NK-92 (cell line): Measurements from ENCODE around the gene CASQ2.

ENCODE experiments used
- DNase-seq: peaks from one replicate; lab custom pipeline; 2025; ENCODE audit not compliant: unreplicated experiment; lab: John Stamatoyannopoulos, UW

The CASQ2 gene

DNA sequence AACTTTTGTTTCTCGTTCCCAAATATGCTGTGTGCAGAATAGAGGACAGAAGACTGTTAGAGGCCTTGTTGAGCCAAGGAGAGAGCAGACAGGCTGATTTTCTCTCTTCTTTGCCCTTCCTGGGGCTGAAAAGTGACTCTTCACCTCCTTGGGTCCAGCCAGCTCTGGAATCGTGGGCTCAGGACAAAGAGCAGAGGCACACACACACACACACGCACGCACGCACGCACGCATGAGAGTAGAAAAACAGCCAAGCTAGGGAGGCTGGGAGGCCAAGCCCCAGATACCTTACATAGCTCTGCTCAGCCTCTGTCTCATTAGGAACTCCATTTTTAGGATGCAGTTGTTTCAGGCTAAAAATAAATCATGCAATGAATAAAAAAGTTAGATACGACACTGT is at the start of gene CASQ2:
TSS of gene CASQ2 (minus strand) at position 166 of the 400 bp plus-strand sequence. CDS start 173 bp downstream, outside the sequence.
- no peak for DNase-seq

DNA sequence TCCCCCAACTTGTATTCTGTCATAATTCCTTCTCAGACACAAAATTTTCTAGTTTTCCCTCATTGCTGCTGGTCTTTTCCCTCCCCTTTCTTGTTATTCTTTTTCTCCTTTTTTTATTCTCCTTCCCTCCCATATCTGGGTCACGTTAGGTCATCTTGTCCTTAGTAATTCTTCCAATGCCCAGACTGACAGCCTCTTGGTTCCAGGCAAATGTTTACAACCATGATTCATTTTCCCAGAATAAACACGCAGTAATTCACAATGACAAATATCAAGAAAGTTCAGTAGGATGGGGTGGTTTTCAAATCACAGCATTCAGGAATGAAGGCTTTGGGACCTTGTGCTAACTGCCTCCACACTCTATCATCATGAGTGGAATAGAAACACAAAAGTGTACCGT is 47.2 kb upstream of the CASQ2 start:
- DNase-seq: no peak

GRCh38 chr1:115814685-115815398 is 46.3 kb upstream of the CASQ2 start:
- no peak for DNase-seq

- no peak for DNase-seq
Observed at GRCh38 chr1:115813727-115814126, 45.2 kb upstream of the CASQ2 start.

DNA sequence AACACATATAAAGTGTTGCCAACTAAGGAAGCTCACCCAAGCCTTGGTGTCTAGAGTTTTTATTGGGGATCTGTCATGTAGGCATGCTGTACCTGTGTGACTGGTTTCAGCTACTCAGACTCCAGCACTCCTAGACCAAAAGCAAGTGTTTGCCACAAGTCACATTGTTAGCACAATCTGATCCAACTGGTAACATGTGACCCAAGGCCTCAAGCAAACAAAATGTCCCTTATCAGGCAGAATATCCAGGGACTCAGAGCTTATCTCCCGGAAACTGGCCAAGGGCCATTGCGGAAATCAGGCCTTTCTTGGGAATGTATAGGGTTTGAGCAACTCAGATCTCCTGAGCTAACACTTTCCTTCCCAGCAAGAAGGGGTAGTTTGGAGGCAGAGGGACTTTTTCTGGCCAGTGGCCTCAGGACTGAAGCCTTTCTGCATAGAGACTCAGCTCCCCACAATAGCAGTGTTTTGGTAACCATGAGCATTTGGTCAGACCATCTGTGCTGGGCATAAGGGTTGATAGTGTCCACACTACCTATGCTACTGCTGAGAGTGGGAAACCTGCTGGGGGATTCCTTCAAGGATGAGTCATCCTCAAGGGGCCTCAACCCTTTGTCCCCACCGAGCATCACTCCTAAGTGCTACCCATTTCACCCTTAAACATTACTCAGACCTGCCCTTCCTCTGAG is 42.8 kb upstream of the CASQ2 start:
- DNase-seq: no peak

- no peak for DNase-seq
Observed at GRCh38 chr1:115810609-115811008, 42.1 kb upstream of the CASQ2 start.

DNA sequence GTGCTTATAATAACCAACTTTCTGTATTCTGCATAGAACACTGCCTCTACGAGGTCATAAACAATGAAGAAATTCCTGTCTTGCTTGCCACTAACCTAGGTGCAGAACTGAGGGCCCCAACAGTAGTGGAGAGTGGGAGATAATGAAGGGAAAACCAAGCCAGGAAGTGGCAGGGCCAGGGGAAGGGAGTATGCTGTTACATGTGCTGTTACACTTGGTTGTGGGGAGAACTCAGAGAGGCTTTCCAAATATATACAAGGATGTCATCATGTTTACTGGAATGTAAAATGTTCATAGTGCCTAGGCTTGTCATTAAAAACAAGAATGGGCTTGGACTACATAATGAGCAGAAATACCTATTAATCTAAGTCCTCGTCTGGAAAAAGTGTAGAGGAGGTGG is 41.3 kb upstream of the CASQ2 start:
- DNase-seq: no peak

- no peak for DNase-seq
Observed at GRCh38 chr1:115809076-115809475, 40.6 kb upstream of the CASQ2 start.

GRCh38 chr1:115807723-115808122 is 39.2 kb upstream of the CASQ2 start:
- DNase-seq: no peak

DNA sequence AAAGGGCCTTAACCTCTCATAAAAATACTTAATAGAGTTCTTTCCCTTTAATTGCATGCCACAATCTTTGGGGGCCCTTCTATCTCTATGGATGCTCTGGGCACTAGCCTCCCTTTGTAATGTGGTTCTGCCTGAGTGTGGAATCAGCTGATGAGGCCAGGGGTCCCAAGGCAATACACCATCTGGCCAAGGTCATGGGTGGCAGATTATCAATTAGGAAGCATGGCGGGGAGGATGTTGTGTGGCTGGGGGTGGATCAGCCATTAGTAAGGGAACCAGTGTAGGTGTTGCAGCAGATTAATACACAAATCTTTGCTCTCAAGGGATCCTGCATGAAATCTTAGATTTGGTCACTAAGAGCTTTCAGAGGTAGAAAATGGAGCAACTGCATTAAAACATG is 37.1 kb upstream of the CASQ2 start:
- DNase-seq: no peak

- DNase-seq: no peak
Observed at GRCh38 chr1:115802416-115802815, 33.9 kb upstream of the CASQ2 start.

- DNase-seq: no peak
Observed at GRCh38 chr1:115797486-115797885, 29.0 kb upstream of the CASQ2 start.

- no peak for DNase-seq
Observed at GRCh38 chr1:115796897-115797296, 28.4 kb upstream of the CASQ2 start.

- DNase-seq: no peak
Observed at GRCh38 chr1:115796036-115796435, 27.5 kb upstream of the CASQ2 start.

DNA sequence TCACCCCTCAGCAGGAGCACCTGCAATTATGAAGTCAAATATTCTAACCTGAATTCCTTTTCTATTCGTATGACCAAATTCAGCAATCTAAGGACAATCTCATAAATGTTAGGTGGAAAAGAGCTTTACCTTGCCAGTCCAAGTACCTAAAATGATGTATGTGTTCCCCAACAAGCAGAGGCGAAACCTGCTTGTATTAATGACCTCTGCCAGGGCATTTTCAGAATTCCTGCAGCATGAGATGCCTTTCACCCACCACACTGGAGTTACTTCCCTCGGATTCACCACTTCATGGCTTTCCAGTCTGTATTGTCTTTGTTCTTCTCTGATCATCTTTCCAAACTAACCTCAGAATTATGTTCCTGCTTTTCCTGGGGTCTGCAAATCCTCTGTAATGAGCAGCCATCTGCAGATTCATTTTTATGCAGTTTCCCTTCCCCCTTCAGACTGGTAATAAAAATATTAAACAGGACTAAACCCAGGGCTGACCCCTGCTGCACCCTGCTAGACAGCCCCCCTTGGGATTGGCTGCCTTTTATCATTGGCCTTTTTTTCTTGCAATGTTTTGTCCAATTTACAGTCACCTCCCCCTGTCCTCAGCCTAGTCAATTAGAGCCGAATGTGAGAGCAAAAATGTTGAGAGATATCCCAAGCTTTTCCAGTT is 26.6 kb upstream of the CASQ2 start:
- no peak for DNase-seq

- no peak for DNase-seq
Observed at GRCh38 chr1:115793162-115793561, 24.6 kb upstream of the CASQ2 start.

- DNase-seq: no peak
Observed at GRCh38 chr1:115791816-115792215, 23.3 kb upstream of the CASQ2 start.

- no peak for DNase-seq
Observed at GRCh38 chr1:115790846-115791245, 22.3 kb upstream of the CASQ2 start.

DNA sequence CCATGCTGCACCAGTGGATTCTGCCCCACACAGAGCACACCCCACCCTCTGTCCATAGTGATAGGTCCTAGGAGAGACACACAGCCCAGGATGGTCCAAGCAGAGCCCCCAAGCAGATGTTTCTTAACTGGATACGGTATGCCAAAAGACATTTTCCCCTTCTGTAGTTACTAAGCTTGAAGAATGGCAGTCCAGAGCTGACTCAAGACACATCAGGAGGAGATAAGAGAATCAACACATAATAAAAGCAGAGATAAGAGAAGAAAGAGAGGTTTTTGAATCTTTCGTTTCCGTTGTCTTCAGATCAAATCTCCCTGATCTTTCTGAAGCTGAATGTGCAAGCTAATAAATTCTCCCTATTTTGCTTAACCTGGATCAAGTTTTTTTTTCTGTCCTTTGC is 21.8 kb upstream of the CASQ2 start:
- no peak for DNase-seq

DNA sequence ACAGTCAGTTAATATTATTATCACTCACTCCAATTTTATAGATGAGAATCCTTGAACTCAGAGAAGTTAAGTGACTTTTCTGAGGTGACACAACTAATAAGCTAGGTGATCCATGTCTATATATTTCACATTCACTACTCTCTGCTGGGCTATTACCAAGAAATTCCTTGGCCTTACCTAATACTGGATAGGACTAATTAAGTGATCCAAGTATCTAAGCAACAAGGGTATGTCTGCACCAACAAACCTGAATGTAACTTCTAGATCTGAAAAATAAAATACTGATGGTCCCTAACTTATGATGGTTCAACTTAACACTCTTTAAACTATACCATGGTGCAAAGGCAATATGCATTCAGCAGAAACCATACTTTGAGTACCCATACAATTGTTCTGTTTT is 14.8 kb upstream of the CASQ2 start:
- no peak for DNase-seq

DNA sequence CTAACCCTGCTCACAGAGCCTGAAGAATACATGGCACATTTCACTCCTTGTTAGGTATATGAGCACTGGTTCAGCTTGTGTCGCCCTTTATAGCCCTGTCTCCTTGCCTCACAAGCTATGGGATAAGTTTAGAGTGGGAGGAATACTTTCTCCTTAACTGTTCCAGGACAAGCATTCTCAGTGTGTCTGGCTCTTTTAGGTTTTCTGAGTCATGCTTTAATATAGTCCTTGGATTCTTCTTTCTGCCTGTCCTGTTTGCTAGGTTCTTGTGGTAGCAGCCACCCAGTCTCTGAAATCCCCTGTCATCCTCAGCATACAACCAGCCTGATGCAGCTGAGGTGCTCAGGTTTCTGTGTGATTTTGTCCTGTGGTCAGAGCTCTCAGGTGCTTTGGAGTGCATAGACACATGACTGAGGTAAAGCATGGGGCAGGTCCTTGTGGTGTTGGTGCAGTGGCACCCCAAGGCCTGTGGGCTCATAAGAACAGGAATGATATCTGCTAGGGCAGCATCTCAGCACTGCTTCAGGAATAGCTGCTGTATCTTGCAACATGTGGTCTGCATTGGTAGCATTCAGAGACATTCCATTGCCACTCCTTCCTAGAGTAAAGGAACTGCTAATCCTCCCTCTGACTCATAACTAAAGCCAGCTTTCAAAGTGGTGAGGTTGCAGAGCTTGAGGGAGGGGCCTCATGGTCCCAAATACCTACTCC is 14.2 kb upstream of the CASQ2 start:
- no peak for DNase-seq

DNA sequence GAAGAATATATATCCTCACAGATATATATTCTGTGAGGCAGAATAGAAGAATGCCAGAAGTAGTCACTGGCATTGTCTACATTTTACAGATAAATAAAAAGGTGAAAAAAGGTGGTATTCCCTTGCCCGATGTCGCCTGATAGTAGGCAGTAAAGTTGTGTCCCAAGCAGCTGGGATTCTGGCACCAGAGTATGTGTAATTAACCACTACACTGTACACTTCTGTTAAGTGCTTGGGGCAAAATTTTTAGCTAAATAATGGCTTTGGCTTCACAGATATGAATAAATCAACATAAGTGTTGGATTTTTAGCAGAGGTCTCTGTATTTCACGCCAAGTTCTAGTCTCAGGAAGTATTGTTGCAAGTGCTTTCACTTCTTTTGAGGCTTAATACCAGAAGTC is 13.3 kb upstream of the CASQ2 start:
- DNase-seq: no peak
